Naive thymus-derived CD4-positive, alpha-beta T cell (primary cell): ENCODE data around the gene SHISA6. TPM values are rescaled to one million over a fixed set of nuclear protein-coding genes. Genes with fewer than 3 reads are reported as not detected.

Source experiments
- ATAC-seq: fragments of 150-1000 bp; cut with Tn5 transposase; 2 replicates; pipeline ENCODE4 v1.10.0; 2021; ENCODE audit warnings: mild to moderate bottlenecking, moderate library complexity
- CTCF ChIA-PET: fragments of 350-600 bp; sonication (Branson Sonifier 250); formaldehyde crosslinking; loops from one replicate; lab custom pipeline; 2021; ENCODE audit warnings: antibody characterized with exemption; lab: Charles Lee
- POLR2A ChIA-PET: fragments of 350-600 bp; sonication (Branson Sonifier 250); formaldehyde crosslinking; loops from one replicate; lab custom pipeline; 2021; ENCODE audit warnings: antibody characterized with exemption, inconsistent platforms; lab: Charles Lee
- DNase-seq, 9 donors: peaks; one replicate each; pipeline versions ENCODE4 v3.0.0 to v3.0.0-alpha.2; 2020 to 2022; ENCODE audit warnings: mixed read lengths in 1 of 9
- H3K27ac ChIP-seq: one replicate; pipeline ENCODE4 v1.7.0; 2013; ENCODE audit warnings: mild to moderate bottlenecking, low read depth, low read length, moderate library complexity
- H3K27me3 ChIP-seq, 2 donors: one replicate each; pipeline ENCODE4 v1.7.0; 2013; ENCODE audit warnings: low read length in 2 of 2, mild to moderate bottlenecking in 2 of 2, moderate library complexity in 2 of 2; ENCODE audit not compliant: control insufficient read depth in 2 of 2, insufficient read depth in 2 of 2
- H3K36me3 ChIP-seq, 3 experiments: 1 replicate in 2 of 3; 2 replicates in 1 of 3; pipeline ENCODE4 v1.7.0; 2013; ENCODE audit warnings: low read length in 3 of 3, mild to moderate bottlenecking in 3 of 3, moderate library complexity in 1 of 3; ENCODE audit not compliant: insufficient read depth in 3 of 3, control insufficient read depth in 2 of 3
- H3K4me1 ChIP-seq, 2 donors: one replicate each; pipeline ENCODE4 v1.7.0; 2013; ENCODE audit warnings: low read length in 2 of 2, mild to moderate bottlenecking in 2 of 2, moderate library complexity in 1 of 2; ENCODE audit not compliant: control insufficient read depth in 2 of 2, insufficient read depth in 2 of 2
- H3K4me3 ChIP-seq: 2 replicates; pipeline ENCODE4 v1.7.0; 2013; ENCODE audit warnings: mild to moderate bottlenecking, low read length
- H3K9me3 ChIP-seq, 3 experiments: 1 replicate in 2 of 3; 2 replicates in 1 of 3; pipeline ENCODE4 v1.7.0; 2013; ENCODE audit warnings: low read length in 3 of 3; ENCODE audit not compliant: control insufficient read depth in 2 of 3
- H3K27ac Mint-ChIP-seq, 9 donors: one replicate each; pipeline ENCODE4 v1.8.0; 2020 to 2022; ENCODE audit warnings: mixed read lengths in 9 of 9, mild to moderate bottlenecking in 8 of 9, moderate library complexity in 5 of 9, inconsistent platforms in 2 of 9
- H3K27me3 Mint-ChIP-seq, 5 donors: one replicate each; pipeline ENCODE4 v1.8.0; 2021 to 2022; ENCODE audit warnings: mixed read lengths in 5 of 5, mild to moderate bottlenecking in 1 of 5
- H3K36me3 Mint-ChIP-seq, 5 donors: one replicate each; pipeline ENCODE4 v1.8.0; 2020 to 2022; ENCODE audit warnings: mixed read lengths in 5 of 5, mild to moderate bottlenecking in 3 of 5, inconsistent platforms in 1 of 5
- H3K4me1 Mint-ChIP-seq, 7 donors: one replicate each; pipeline ENCODE4 v1.8.0; 2020 to 2022; ENCODE audit warnings: mixed read lengths in 7 of 7, mild to moderate bottlenecking in 3 of 7, inconsistent platforms in 1 of 7
- H3K4me3 Mint-ChIP-seq, 10 donors: one replicate each; pipeline ENCODE4 v1.8.0; 2020 to 2022; ENCODE audit warnings: mild to moderate bottlenecking in 10 of 10, mixed read lengths in 10 of 10, moderate library complexity in 6 of 10, inconsistent platforms in 2 of 10
- H3K9me3 Mint-ChIP-seq, 11 donors: one replicate each; pipeline ENCODE4 v1.8.0; 2020 to 2022; ENCODE audit warnings: mixed read lengths in 11 of 11, mild to moderate bottlenecking in 4 of 11, inconsistent platforms in 1 of 11, moderate library complexity in 1 of 11
- intact Hi-C, 2 donors: fragments of 100-400 bp; cut with micrococcal nuclease; formaldehyde crosslinking; loops; one replicate each; pipeline ENCODE4 v1.15.1; 2023
- polyA plus RNA-seq, 2 donors: library from polyadenylated mRNA; unstranded; fragments of 300-500 nt; fragmentation: Illumina TruSeq; gene quantifications; one replicate each; pipeline ENCODE4 v1.2.3, GENCODE V29; 2021
- total RNA-seq, 6 experiments: library from RNA in 5 of 6; stranded (reverse) in 5 of 6; gene quantifications; 1 replicate in 5 of 6; 2 replicates in 1 of 6; pipeline ENCODE4 v1.2.3 and lab custom pipeline; 2021 to 2026

Gene SHISA6
- total and polyA plus RNA-seq, 7 experiments from 2014 or later = not detected

GRCh38 chr17:11564589-11565380 lies 323.8 kb downstream of the SHISA6 start:
- ChIA-PET CTCF (no interaction called here), POLR2A (no interaction called here)
- H3K4me3 ChIP-seq = no peak overlapping the region

GRCh38 chr17:11565591-11565990 lies 324.6 kb downstream of the SHISA6 start:
- intact Hi-C loops = no loop called here
- H3K4me3 Mint-ChIP-seq = no peak overlapping the region
- Histone ChIP-seq H3K9me3 (no peaks in the 10 kb centered on the region), H3K36me3 (no peaks in the 10 kb centered on the region), H3K27me3 (no peaks in the 10 kb centered on the region), H3K4me1 (no peaks in the 10 kb centered on the region), H3K27ac (no peak overlapping the region), H3K4me3 (no peak overlapping the region)
- ATAC-seq (no peak), DNase-seq (no peak)
- H3K36me3 Mint-ChIP-seq = no peaks in the 10 kb centered on the region
- H3K27ac Mint-ChIP-seq = no peak overlapping the region
- CTCF ChIA-PET = no interaction called here
- H3K4me1 Mint-ChIP-seq = no peaks in the 10 kb centered on the region
- H3K9me3 Mint-ChIP-seq = peaks cover 0 to 30% (median 6%) of the 10 kb centered on the region in 11 donors
- POLR2A ChIA-PET = no interaction called here
- H3K27me3 Mint-ChIP-seq = peaks cover 0 to 7% (median 0%) of the 10 kb centered on the region in 5 donors

More at GRCh38 chr17:11564589-11565380, 323.8 kb downstream of the SHISA6 start:
- ATAC-seq (no peak), DNase-seq (no peak)
- H3K27me3 ChIP-seq = no peaks in the 10 kb centered on the region
- no peaks in the 10 kb centered on the region for H3K36me3 Mint-ChIP-seq
- no peaks in the 10 kb centered on the region for H3K9me3 ChIP-seq
- H3K9me3 Mint-ChIP-seq = peaks cover 0 to 30% (median 6%) of the 10 kb centered on the region in 11 donors
- intact Hi-C loops = no loop called here
- H3K4me1 ChIP-seq = no peaks in the 10 kb centered on the region
- H3K27me3 Mint-ChIP-seq = peaks cover 0 to 7% (median 0%) of the 10 kb centered on the region in 5 donors
- no peak overlapping the region for H3K4me3 Mint-ChIP-seq
- no peaks in the 10 kb centered on the region for H3K36me3 ChIP-seq
- no peak overlapping the region for H3K27ac Mint-ChIP-seq
- no peak overlapping the region for H3K27ac ChIP-seq
- no peaks in the 10 kb centered on the region for H3K4me1 Mint-ChIP-seq

DNA sequence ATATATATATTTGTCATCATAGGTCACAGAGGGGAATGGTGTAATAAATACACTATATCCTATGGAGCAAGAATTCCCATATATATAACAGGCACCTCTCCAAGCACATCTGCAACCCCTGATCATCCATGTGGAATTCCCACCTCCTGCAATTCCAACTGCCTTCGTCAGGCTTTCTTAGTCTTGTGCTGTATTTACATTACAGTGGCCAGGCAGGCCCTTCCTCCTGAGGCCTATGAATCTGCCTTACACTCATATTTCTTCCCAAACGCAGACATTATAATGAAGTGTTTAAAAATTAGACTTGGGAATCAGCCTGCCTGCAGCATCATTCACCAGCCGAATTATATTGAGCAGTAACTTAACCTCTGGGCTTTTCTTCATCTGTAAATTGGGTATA lies 338.0 kb downstream of the SHISA6 start:
- no peaks in the 10 kb centered on the region for H3K4me1 Mint-ChIP-seq

DNA sequence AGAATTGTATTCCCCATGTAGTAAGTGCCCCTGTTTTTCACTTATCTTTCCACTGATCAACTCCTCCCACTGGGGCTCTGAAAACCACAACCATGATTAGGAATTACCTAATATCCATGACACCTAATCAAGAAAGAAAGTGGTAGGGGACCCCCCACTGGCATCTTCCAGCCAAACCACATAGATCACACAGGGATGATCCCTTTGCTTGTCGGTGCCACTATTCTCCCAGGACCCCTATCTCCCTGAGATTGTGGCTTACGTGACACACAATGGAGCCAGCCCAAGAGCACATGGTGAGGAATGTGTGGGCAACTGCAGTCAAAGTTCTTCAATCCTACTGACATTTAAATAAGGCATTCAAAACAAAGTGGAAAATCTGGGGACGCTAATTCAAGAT lies 339.7 kb downstream of the SHISA6 start:
- Mint-ChIP-seq H3K4me3 (no peak overlapping the region), H3K9me3 (peaks cover 0 to 16% (median 3%) of the 10 kb centered on the region in 11 donors), H3K27ac (no peak overlapping the region), H3K27me3 (no peaks in the 10 kb centered on the region), H3K4me1 (no peaks in the 10 kb centered on the region), H3K36me3 (no peaks in the 10 kb centered on the region)
- ATAC-seq (no peak), DNase-seq (no peak)
- CTCF ChIA-PET = no interaction called here
- Histone ChIP-seq H3K27ac (no peak overlapping the region), H3K9me3 (peaks cover 0 to 4% (median 0%) of the 10 kb centered on the region in 3 experiments), H3K27me3 (no peaks in the 10 kb centered on the region), H3K36me3 (no peaks in the 10 kb centered on the region), H3K4me1 (no peaks in the 10 kb centered on the region), H3K4me3 (no peak overlapping the region)
- POLR2A ChIA-PET = no interaction called here
- intact Hi-C loops = no loop called here

More for the DNA sequence above, 338.0 kb downstream of the SHISA6 start:
- H3K27ac ChIP-seq = no peak overlapping the region
- H3K36me3 ChIP-seq = no peaks in the 10 kb centered on the region
- Mint-ChIP-seq H3K4me3 (no peak overlapping the region), H3K27me3 (no peaks in the 10 kb centered on the region), H3K9me3 (peaks cover 0 to 11% (median 3%) of the 10 kb centered on the region in 11 donors), H3K27ac (no peak overlapping the region), H3K36me3 (no peaks in the 10 kb centered on the region)
- no peak for DNase-seq
- ATAC-seq = no peak
- peaks cover 0 to 4% (median 0%) of the 10 kb centered on the region in 3 experiments for H3K9me3 ChIP-seq
- H3K27me3 ChIP-seq = no peaks in the 10 kb centered on the region
- CTCF ChIA-PET = no interaction called here
- H3K4me3 ChIP-seq = no peak overlapping the region
- intact Hi-C loops = no loop called here
- POLR2A ChIA-PET = no interaction called here
- no peaks in the 10 kb centered on the region for H3K4me1 ChIP-seq

DNA sequence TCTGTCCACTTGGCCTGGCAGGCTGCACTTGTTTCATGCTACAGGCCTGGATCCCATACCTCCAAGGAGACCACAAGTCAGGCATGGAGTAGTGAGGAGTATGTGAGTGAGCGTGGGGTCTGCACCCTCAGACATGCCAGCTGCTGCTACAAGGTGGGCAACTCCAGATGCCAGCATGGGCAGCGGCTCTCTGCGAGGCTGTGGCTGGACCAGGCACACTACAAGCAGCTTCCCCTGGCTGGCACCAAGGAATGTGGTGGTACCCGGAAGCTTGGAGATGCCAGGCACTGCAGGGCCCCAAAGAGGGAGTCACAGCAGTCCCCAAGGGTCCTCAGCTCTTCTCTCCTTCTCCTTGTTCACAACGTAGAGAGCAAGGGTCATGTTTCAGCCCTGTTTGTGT lies 341.2 kb downstream of the SHISA6 start:
- Mint-ChIP-seq H3K27ac (no peak overlapping the region), H3K9me3 (peaks cover 0 to 20% (median 4%) of the 10 kb centered on the region in 11 donors), H3K4me3 (no peak overlapping the region), H3K36me3 (no peaks in the 10 kb centered on the region), H3K4me1 (no peaks in the 10 kb centered on the region), H3K27me3 (no peaks in the 10 kb centered on the region)
- Histone ChIP-seq H3K9me3 (peaks cover 0 to 4% (median 0%) of the 10 kb centered on the region in 3 experiments), H3K4me3 (no peak overlapping the region), H3K4me1 (no peaks in the 10 kb centered on the region), H3K27me3 (no peaks in the 10 kb centered on the region), H3K36me3 (no peaks in the 10 kb centered on the region), H3K27ac (no peak overlapping the region)
- intact Hi-C loops = no loop called here
- ATAC-seq (no peak), DNase-seq (no peak)
- ChIA-PET POLR2A (no interaction called here), CTCF (no interaction called here)

DNA sequence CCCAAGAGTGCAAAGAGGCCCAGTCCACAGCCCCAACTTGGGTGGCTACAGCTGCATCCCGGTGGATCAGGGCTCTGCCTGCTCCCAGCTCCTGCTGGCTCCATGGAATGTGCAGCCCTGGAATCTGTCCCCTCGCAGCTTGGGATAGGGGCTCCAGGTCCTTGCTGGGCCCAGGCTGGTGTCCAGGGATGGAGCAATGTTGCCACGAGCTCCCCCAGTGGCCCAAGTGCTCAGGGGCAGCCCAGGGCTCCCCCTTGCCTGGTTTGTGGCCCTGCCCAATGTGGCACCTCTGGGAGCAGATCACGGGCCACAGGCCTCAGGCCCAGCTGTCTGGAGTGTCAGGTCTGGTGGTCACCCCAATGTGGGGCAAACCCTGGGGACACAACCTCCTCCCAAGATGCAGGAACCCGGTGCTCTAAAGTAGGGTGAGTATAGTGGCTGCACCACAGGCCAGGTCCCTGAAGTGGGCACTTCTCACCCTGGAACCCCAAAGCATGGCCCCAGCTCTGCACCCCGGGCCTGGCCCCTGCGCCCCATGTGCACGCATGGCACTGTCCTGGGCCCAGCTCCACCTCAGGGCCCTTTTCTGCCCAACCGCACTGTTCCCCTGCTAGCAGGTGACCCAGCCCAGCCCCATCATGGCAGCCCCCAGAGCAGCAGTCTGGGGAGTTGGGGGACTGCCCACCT lies 342.4 kb downstream of the SHISA6 start:
- CTCF ChIA-PET = no interaction called here
- H3K9me3 ChIP-seq = peaks cover 0 to 4% (median 0%) of the 10 kb centered on the region in 3 experiments
- no peaks in the 10 kb centered on the region for H3K36me3 ChIP-seq
- Mint-ChIP-seq H3K27ac (no peak overlapping the region), H3K9me3 (peaks cover 0 to 16% (median 5%) of the 10 kb centered on the region in 11 donors), H3K4me1 (no peaks in the 10 kb centered on the region), H3K27me3 (no peaks in the 10 kb centered on the region), H3K4me3 (no peak overlapping the region), H3K36me3 (no peaks in the 10 kb centered on the region)
- H3K27ac ChIP-seq = no peak overlapping the region
- DNase-seq = no peak
- no peaks in the 10 kb centered on the region for H3K4me1 ChIP-seq
- POLR2A ChIA-PET = no interaction called here
- H3K27me3 ChIP-seq = no peaks in the 10 kb centered on the region
- H3K4me3 ChIP-seq = no peak overlapping the region
- intact Hi-C loops = no loop called here
- ATAC-seq = no peak
